Neural crest cell (in vitro differentiated cells): ENCODE data around the gene DMXL2. TPM values are rescaled to one million over a fixed set of nuclear protein-coding genes. Genes with fewer than 3 reads are reported as not detected.

Experiments used
- DNase-seq: peaks from one replicate; pipeline ENCODE4 v3.0.0; 2021; ENCODE audit warnings: low read depth, mixed read lengths, low spot score
- H3K27ac Mint-ChIP-seq: one replicate; pipeline ENCODE4 v1.8.0; 2021; ENCODE audit warnings: mild to moderate bottlenecking, mixed read lengths; ENCODE audit not compliant: unreplicated experiment
- H3K27me3 Mint-ChIP-seq: 2 replicates; pipeline ENCODE4 v1.8.0; 2021; ENCODE audit warnings: low read depth, mild to moderate bottlenecking, mixed read lengths
- H3K36me3 Mint-ChIP-seq: 2 replicates; pipeline ENCODE4 v1.8.0; 2021; ENCODE audit warnings: low read depth, mild to moderate bottlenecking, mixed read lengths
- H3K4me1 Mint-ChIP-seq: 2 replicates; pipeline ENCODE4 v1.8.0; 2021; ENCODE audit warnings: mixed read lengths
- H3K4me3 Mint-ChIP-seq: one replicate; pipeline ENCODE4 v1.8.0; 2021; ENCODE audit warnings: mild to moderate bottlenecking, mixed read lengths
- H3K9me3 Mint-ChIP-seq: 2 replicates; pipeline ENCODE4 v1.8.0; 2021; ENCODE audit warnings: mixed read lengths
- CTCF ChIP-seq: fragments of 200-600 bp; sonication (generic); conservative IDR thresholded peaks from 2 replicates; pipeline ENCODE4 v1.5.0; 2021; ENCODE audit warnings: antibody characterized with exemption, mild to moderate bottlenecking
- total RNA-seq: library from RNA; stranded (reverse); gene quantifications from 2 replicates; pipeline ENCODE4 v1.2.1, GENCODE V29; 2021

DMXL2 gene
- total RNA-seq, 1 donor from 2014 or later = 56.4 TPM

- no peaks in the 10 kb centered on the region for H3K27me3 Mint-ChIP-seq
- peaks cover 18% of the 10 kb centered on the region for H3K36me3 Mint-ChIP-seq
- no peak overlapping the region for H3K27ac Mint-ChIP-seq
- H3K4me1 Mint-ChIP-seq = no peaks in the 10 kb centered on the region
- peaks cover 3% of the 10 kb centered on the region for H3K9me3 Mint-ChIP-seq
- H3K4me3 Mint-ChIP-seq = no peak overlapping the region
- DNase-seq = no peak
- TF ChIP-seq CTCF = peak; percentile 70
Observed at GRCh38 chr15:51536965-51537574, 85.5 kb downstream of the DMXL2 start.

- H3K36me3 Mint-ChIP-seq = peaks cover 48% of the 10 kb centered on the region
- no peaks in the 10 kb centered on the region for H3K27me3 Mint-ChIP-seq
- peaks cover 24% of the 10 kb centered on the region for H3K9me3 Mint-ChIP-seq
- H3K4me3 Mint-ChIP-seq = no peak overlapping the region
- TF ChIP-seq CTCF = no peak
- no peaks in the 10 kb centered on the region for H3K4me1 Mint-ChIP-seq
- no peak overlapping the region for H3K27ac Mint-ChIP-seq
- no peak for DNase-seq
Observed at GRCh38 chr15:51533672-51534398, 88.7 kb downstream of the DMXL2 start.

DNA sequence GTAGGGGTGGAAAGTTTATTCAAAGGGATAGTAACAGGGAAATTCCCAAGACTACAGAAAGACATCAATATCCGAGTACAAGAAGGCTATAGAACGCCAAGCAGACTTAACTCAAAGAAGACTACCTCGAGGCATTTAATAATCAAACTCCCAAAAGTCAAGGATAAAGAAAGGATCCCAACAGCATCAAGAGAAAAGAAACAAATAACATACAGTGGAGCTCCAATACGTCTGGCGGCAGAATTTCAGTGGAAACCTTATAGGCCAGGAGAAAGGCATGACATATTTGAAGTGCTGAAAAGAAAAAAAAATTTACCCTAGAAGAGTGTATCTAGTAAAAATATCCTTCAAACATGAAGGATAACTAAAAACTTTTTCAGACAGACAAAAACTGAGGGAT lies 95.6 kb downstream of the DMXL2 start:
- Mint-ChIP-seq H3K36me3 (peaks cover 75% of the 10 kb centered on the region), H3K4me3 (no peak overlapping the region), H3K9me3 (peaks cover 29% of the 10 kb centered on the region), H3K27me3 (no peaks in the 10 kb centered on the region), H3K27ac (no peak overlapping the region), H3K4me1 (no peaks in the 10 kb centered on the region)
- DNase-seq = no peak
- no peak for TF ChIP-seq CTCF

DNA sequence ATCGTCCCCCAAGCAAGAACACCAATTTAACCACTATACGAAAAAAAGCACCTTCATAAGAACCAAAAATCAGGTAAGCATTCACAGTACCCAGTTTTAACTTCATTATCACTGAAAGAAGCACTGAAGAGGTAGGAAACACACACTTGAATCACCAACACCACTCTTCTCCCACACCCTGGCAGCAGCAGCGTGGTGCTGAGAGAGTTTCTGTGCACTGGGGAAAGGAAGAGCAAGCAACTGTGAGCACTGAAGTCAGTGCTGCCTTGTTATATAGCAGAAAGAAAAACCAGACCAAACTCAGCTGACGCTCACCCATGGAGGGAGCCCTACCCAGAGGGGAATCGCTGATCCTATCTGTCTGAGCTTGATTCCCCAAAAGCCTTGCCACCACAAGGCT lies 98.2 kb downstream of the DMXL2 start:
- Mint-ChIP-seq H3K27ac (no peak overlapping the region), H3K9me3 (peaks cover 13% of the 10 kb centered on the region), H3K27me3 (no peaks in the 10 kb centered on the region), H3K4me1 (no peaks in the 10 kb centered on the region), H3K4me3 (no peak overlapping the region), H3K36me3 (peaks cover 54% of the 10 kb centered on the region)
- no peak for TF ChIP-seq CTCF
- no peak for DNase-seq

DNA sequence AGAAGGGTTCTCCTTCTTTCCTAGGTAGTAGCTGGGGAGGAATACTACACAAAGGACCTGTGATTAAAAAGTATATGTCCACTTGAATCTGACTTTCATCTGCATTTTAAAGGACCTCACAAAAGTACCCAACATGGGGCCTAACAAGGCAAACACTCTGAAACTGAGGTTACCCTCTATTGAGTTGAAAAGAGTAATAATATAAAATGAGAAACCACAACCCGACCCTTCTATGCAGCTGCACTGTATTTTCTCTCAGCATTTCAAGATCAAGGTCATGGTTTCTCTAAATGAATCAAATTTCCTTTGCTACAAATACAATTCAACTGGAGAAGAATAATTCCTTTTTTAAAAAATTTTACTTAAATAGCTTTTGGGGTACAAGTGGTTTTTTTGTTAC lies 106.3 kb downstream of the DMXL2 start:
- Mint-ChIP-seq H3K36me3 (peaks cover 27% of the 10 kb centered on the region), H3K4me1 (no peaks in the 10 kb centered on the region), H3K4me3 (no peak overlapping the region), H3K27ac (no peak overlapping the region), H3K9me3 (peaks cover 4% of the 10 kb centered on the region), H3K27me3 (no peaks in the 10 kb centered on the region)
- TF ChIP-seq CTCF = no peak
- no peak for DNase-seq
